NCI-H128 (cell line): ENCODE results near the gene UBR7.
"Not testable (repeated sequence)": the region's sequence is repeated elsewhere in the genome, so short reads cannot be mapped to it uniquely, and the experiment has no call there.

Experiments used
- DNase-seq: peaks from one replicate; lab custom pipeline; 2025; ENCODE audit not compliant: unreplicated experiment; lab: John Stamatoyannopoulos, UW

The UBR7 gene

GRCh38 chr14:93206793-93207467 is at the start of gene UBR7, which contains the start of gene GON7:
Gene UBR7, plus strand, starts transcription at chr14:93207256. Its CDS starts 36 bp downstream, at chr14:93207292.
Gene GON7, minus strand, starts transcription at chr14:93207065. Its CDS starts 28 bp downstream, at chr14:93207037.
- DNase-seq: peak; percentile 97

- not testable (repeated sequence) for DNase-seq
Measured at GRCh38 chr14:93158349-93158748, 48.7 kb upstream of the UBR7 start.

GRCh38 chr14:93159625-93160352 is 47.3 kb upstream of the UBR7 start:
- DNase-seq: not testable (repeated sequence)

- DNase-seq: no peak
Measured at GRCh38 chr14:93160353-93160801, 46.7 kb upstream of the UBR7 start.

GRCh38 chr14:93161411-93161940 is 45.6 kb upstream of the UBR7 start:
- no peak for DNase-seq

GRCh38 chr14:93163564-93163963 is 43.5 kb upstream of the UBR7 start:
- no peak for DNase-seq

GRCh38 chr14:93165271-93166265 is 41.5 kb upstream of the UBR7 start:
- not testable (repeated sequence) for DNase-seq

- DNase-seq: not testable (repeated sequence)
Measured at GRCh38 chr14:93168610-93169009, 38.4 kb upstream of the UBR7 start.

- DNase-seq: not testable (repeated sequence)
Measured at GRCh38 chr14:93169619-93170018, 37.4 kb upstream of the UBR7 start.

GRCh38 chr14:93170141-93170540 is 36.9 kb upstream of the UBR7 start:
- not testable (repeated sequence) for DNase-seq

GRCh38 chr14:93171376-93171775 is 35.7 kb upstream of the UBR7 start:
- DNase-seq: no peak

GRCh38 chr14:93173943-93174395 is 33.1 kb upstream of the UBR7 start:
- no peak for DNase-seq

- not testable (repeated sequence) for DNase-seq
Measured at GRCh38 chr14:93174731-93175130, 32.3 kb upstream of the UBR7 start.

- no peak for DNase-seq
Measured at GRCh38 chr14:93175492-93175891, 31.6 kb upstream of the UBR7 start.

GRCh38 chr14:93183596-93184317 is 23.3 kb upstream of the UBR7 start:
- no peak for DNase-seq

GRCh38 chr14:93184391-93185348 is 22.4 kb upstream of the UBR7 start, which contains the start of the genes LYSET and MOAP1:
Gene LYSET, plus strand, starts transcription at chr14:93185317. Its CDS starts 89 bp downstream, at chr14:93185406.
Gene MOAP1, minus strand, starts transcription at chr14:93184897. Its CDS starts 655 bp downstream, at chr14:93184242.
- DNase-seq: peak; percentile 75

- DNase-seq: no peak
Measured at GRCh38 chr14:93185349-93185720, 21.7 kb upstream of the UBR7 start.

GRCh38 chr14:93186466-93186865 is 20.6 kb upstream of the UBR7 start:
- DNase-seq: no peak

GRCh38 chr14:93186956-93187355 is 20.1 kb upstream of the UBR7 start:
- no peak for DNase-seq
